ENCODE measurements around the gene ZNG1B. TPM values are rescaled to one million over a fixed set of nuclear protein-coding genes. Genes with fewer than 3 reads are reported as not detected.
"Not testable (repeated sequence)": the region's sequence is repeated elsewhere in the genome, so short reads cannot be mapped to it uniquely, and the experiment has no call there.

The ZNG1B gene
- total RNA-seq (10 to 100 TPM in 3 of 5 donors, 1 to 10 TPM in 2; 6.7 to 62.2 (median 46.1) TPM), polyA plus RNA-seq (10 to 100 TPM; 14.7 to 28.5 (median 18.0) TPM)
- long read RNA-seq, donor 1, partial matches to known transcripts, result 0 of 7 reads
- long read RNA-seq, donor 1, other reads (novel, unspliced or antisense), result 0 of 7 reads
- long read RNA-seq, donor 2, partial matches to known transcripts, result 0 of 13 reads
- long read RNA-seq, donor 2, other reads (novel, unspliced or antisense), result 0 of 13 reads
- long read RNA-seq, donor 3, transcript CBWD2-201 (15 exons, 1,812 nt), result major isoform, 8 of 15 reads
- long read RNA-seq, donor 3, partial matches to known transcripts, result 0 of 15 reads
- long read RNA-seq, donor 3, other reads (novel, unspliced or antisense), result 0 of 15 reads
- long read RNA-seq, donor 4, result 0 reads
- long read RNA-seq, donor 5, transcript CBWD2-201 (15 exons, 1,812 nt), result major isoform, 6 of 16 reads
- long read RNA-seq, donor 5, partial matches to known transcripts, result 7 of 16 reads
- long read RNA-seq, donor 5, other reads (novel, unspliced or antisense), result 0 of 16 reads
- long read RNA-seq, donor 6, result 0 reads
- long read RNA-seq, donor 7, transcript CBWD2-209 (3 exons, 880 nt), result major isoform, 5 of 19 reads
- long read RNA-seq, donor 7, partial matches to known transcripts, result 10 of 19 reads
- long read RNA-seq, donor 7, other reads (novel, unspliced or antisense), result 0 of 19 reads
- long read RNA-seq, donor 8, transcript CBWD2-201 (15 exons, 1,812 nt), result major isoform, 7 of 11 reads
- long read RNA-seq, donor 8, partial matches to known transcripts, result 0 of 11 reads
- long read RNA-seq, donor 8, other reads (novel, unspliced or antisense), result 0 of 11 reads
- long read RNA-seq, donor 9, transcript CBWD2-201 (15 exons, 1,812 nt), result major isoform, 7 of 21 reads
- long read RNA-seq, donor 9, partial matches to known transcripts, result 5 of 21 reads
- long read RNA-seq, donor 9, other reads (novel, unspliced or antisense), result 0 of 21 reads
- long read RNA-seq, donor 10, partial matches to known transcripts, result 0 of 4 reads
- long read RNA-seq, donor 10, other reads (novel, unspliced or antisense), result 0 of 4 reads

GRCh38 chr2:113437508-113438465 is at the start of gene ZNG1B:
ZNG1B (plus strand) TSS chr2:113437691; CDS start chr2:113437869, 178 bp downstream.
- H3K4me1 ChIP-seq; intact Hi-C loops (cut with DNase I; ENCODE audit: low total_unique reads); H3K36me3 ChIP-seq; H3K9me3 ChIP-seq; H3K27me3 ChIP-seq: not testable (repeated sequence)
- H3K27ac ChIP-seq, result peak within 1 kb of the TSS; percentile 83 to 88 (median 86)
- TF ChIP-seq POLR2AphosphoS5 (IDR thresholded peaks at IDR 0.05), result peak in 1 of 3 donors; percentile 36
- 0 to 2% (median 0%) methylated on average over 13 to 38 of the region's 56 CpGs for WGBS, 5 donors
- peak within 1 kb of the TSS; percentile 43 to 61 (median 48) for H3K4me3 ChIP-seq
- peak; percentile 57 to 82 for DNase-seq

GRCh38 chr2:113390124-113390849 is 47.2 kb upstream of the ZNG1B start:
- peak; percentile 46 to 90 for DNase-seq
- no peaks in the 10 kb centered on the region for H3K36me3 ChIP-seq
- H3K9me3 ChIP-seq, result no peaks in the 10 kb centered on the region
- intact Hi-C loops (cut with DNase I; ENCODE audit: low total_unique reads), result no loop called here
- peak overlapping the region in 2 of 4 donors; percentile 26 to 27 for H3K4me3 ChIP-seq
- H3K27ac ChIP-seq, result peak overlapping the region in 2 of 5 donors; percentile 26 to 42
- TF ChIP-seq POLR2AphosphoS5 (IDR thresholded peaks at IDR 0.05) (no peak), CTCF (IDR thresholded peaks at IDR 0.05) (peak in 5 of 7 experiments; percentile 35 to 99 (median 73))
- H3K27me3 ChIP-seq, result no peaks in the 10 kb centered on the region
- H3K4me1 ChIP-seq, result peaks cover 0 to 6% (median 0%) of the 10 kb centered on the region in 4 donors
- WGBS, 5 donors, result 9 to 17% (median 15%) methylated on average over 11 of the region's 11 CpGs

GRCh38 chr2:113391073-113391472 is 46.4 kb upstream of the ZNG1B start:
- Histone ChIP-seq H3K4me3 (no peak overlapping the region), H3K9me3 (no peaks in the 10 kb centered on the region), H3K36me3 (no peaks in the 10 kb centered on the region), H3K27ac (no peak overlapping the region), H3K27me3 (no peaks in the 10 kb centered on the region), H3K4me1 (peaks cover 0 to 6% (median 0%) of the 10 kb centered on the region in 4 donors)
- intact Hi-C loops (cut with DNase I; ENCODE audit: low total_unique reads), result no loop called here
- no peak for DNase-seq
- TF ChIP-seq EP300 (IDR thresholded peaks at IDR 0.05) (no peak), POLR2A (IDR thresholded peaks at IDR 0.05) (no peak), POLR2AphosphoS5 (IDR thresholded peaks at IDR 0.05) (no peak), CTCF (IDR thresholded peaks at IDR 0.05) (no peak)
- 84 to 92% (median 89%) methylated on average over 6 of the region's 6 CpGs for WGBS, 5 donors

DNA sequence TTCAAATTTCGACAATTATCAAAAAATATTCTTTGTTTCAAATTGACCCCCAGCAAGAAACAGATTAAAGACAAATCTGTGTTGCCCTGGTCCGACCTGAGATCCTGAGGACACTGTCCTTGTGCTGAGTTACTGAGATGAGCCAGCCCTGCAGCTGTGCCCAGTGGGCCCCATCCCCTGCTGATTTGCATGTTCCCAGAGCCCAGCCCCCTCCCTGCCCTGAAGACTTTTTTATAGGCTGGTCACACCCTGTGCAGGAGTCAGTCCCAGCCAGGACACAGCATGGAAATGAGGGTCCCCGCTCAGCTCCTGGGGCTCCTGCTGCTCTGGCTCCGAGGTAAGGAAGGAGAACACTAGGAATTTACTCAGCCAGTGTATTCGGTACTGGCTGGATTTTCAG is 31.4 kb upstream of the ZNG1B start:
- no peak for TF ChIP-seq CTCF (IDR thresholded peaks at IDR 0.05)
- no peak for TF ChIP-seq POLR2A (IDR thresholded peaks at IDR 0.05)
- no peak for TF ChIP-seq POLR2AphosphoS5 (IDR thresholded peaks at IDR 0.05)
- no peak for TF ChIP-seq EP300 (IDR thresholded peaks at IDR 0.05)
- Histone ChIP-seq H3K36me3 (no peaks in the 10 kb centered on the region), H3K9me3 (no peaks in the 10 kb centered on the region), H3K4me3 (no peak overlapping the region), H3K27me3 (peaks cover 0 to 12% (median 0%) of the 10 kb centered on the region in 3 donors), H3K4me1 (no peaks in the 10 kb centered on the region), H3K27ac (no peak overlapping the region)
- 61 to 69% (median 64%) methylated on average over 5 of the region's 5 CpGs for WGBS, 5 donors
- intact Hi-C loops (cut with DNase I; ENCODE audit: low total_unique reads), result no loop called here
- no peak for DNase-seq
